ENCODE measurements around the gene RNF223.
A peak's percentile ranks its signal among the peaks of the same experiment; 100 is the strongest.
"Not testable (repeated sequence)": the region's sequence is repeated elsewhere in the genome, so short reads cannot be mapped to it uniquely, and the experiment has no call there.

RNF223 gene

DNA sequence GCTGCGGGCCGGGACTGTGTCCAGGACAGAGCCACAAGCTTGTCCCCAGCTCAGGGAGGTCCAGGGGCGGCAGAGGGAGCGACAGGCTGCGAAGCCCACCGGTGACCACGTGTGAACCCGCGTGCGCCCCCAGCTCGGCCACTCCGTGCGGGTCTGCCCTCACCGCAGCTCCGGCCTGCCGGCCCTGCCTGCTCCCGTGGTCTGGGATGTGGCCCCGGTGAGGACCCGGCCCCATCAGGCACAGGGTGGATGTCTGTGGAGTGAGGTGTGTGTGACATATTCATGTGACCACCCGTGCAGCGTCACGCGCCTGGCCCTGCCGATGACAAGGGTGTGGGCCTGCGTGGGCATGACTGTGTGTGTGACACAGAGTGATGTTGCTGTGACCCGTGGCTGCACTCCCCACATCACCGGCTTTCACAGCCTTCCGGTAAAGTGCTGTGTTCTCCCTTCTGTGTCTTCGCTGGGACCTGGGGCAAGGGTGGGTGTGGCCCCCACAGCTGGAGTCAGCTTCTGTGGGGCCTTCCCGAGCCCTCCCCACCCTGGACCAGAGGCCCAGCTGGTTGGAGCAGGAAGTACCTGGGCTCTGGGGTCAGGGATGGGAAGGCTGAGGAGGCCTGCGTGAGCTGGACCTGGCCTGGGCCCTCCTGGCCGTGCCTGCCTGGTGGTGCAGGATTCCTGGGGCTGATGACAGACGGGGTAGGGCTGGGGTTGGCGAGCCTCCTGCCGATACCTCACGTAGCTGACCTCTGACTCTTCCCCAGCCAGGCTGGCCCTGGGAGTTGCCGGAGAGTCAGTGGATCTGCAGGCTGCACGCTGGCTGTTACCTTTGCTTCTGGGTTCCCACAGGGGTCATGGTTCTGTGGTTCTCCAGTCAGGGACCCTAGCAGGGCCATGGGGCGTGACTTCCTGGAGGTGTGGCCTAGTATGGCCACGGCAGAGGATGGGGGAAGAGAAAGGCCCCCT lies 4.1 kb downstream of the RNF223 start:
- no peak for DNase-seq

DNA sequence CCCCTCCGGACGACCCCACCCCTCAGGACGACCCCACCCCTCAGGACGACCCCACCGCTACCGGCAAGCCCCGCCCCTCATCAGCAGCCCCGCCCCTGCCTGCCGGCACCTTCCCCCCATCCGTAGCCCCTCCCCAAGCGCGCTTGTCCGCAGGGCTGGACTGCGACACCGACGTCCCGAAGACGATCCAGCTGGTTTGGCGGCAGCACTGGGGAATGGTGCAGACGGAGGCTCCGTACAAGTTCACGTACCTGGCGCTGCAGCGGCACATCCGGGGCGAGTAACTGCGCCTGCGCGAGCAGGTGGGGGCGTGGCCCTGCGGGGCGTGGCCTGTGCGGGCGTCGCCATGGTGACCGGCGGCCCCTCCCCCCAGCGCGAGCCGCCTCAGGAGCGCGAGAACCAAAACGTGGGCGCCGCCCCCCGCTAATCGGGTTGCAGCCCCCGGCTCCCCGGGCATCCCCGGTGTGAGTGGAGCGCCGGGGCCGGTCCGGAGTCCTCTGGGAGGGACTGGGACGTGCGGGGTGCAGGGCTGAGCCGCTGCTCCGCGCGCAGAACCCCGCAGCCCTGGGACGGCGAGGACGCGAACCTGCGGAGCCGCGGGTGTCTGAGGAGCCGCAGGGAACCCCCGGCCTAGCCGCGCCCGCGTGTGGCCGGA lies 4.9 kb downstream of the RNF223 start:
- peak; percentile 24 for DNase-seq

- DNase-seq = no peak
Observed at GRCh38 chr1:1068517-1069055, 5.5 kb downstream of the RNF223 start.

GRCh38 chr1:1067860-1068516 lies 6.1 kb downstream of the RNF223 start:
- no peak for DNase-seq

GRCh38 chr1:1067284-1067859 lies 6.7 kb downstream of the RNF223 start:
- DNase-seq = no peak

GRCh38 chr1:1066403-1067283 lies 7.5 kb downstream of the RNF223 start:
- no peak for DNase-seq

- not testable (repeated sequence) for DNase-seq
Observed at GRCh38 chr1:1065940-1066304, 8.2 kb downstream of the RNF223 start.

- DNase-seq = no peak
Observed at GRCh38 chr1:1065265-1065939, 8.7 kb downstream of the RNF223 start.

GRCh38 chr1:1063945-1064831 lies 9.9 kb downstream of the RNF223 start:
- DNase-seq = peak; percentile 12

GRCh38 chr1:1063261-1063944 lies 10.7 kb downstream of the RNF223 start:
- DNase-seq = no peak

DNA sequence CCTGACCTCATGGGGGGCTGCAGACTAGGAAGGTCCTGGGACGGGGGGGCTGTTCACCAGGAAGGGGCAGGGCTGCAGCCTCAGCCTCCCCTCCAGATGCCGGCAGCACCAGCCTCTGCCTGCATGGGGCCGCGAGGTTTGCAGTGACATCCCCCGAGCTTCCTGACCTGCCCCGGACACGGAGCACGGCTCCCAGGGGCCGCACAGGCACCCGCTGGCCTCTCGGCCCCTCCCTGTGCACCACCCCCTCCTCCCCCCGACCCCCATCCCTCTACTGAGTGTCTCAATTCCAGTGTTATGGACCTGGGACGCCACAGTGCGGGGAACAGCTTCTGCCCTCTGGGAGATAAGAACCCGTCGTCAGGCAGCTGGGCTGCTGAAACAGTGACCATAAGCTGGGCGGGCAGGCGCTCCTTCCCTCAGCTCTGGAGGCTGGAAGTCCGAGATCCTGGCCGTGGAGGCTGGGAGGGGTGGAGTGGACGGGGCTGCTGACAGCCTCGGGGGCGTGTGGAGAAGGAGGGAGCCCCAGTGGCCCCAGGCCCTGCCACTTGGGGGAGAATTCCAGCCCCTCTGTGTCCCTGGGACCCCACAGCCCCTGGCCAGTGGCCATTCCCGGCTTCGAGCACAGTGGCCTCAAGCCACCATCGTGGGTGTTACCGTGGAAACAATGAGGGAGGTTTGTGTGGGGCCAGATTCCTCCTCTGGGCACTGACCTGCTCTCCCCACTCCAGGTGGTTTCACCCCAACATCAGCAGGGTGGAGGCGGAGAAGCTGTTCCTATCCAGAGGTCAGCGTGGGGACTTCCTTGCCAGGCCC lies 11.6 kb downstream of the RNF223 start:
- no peak for DNase-seq

DNA sequence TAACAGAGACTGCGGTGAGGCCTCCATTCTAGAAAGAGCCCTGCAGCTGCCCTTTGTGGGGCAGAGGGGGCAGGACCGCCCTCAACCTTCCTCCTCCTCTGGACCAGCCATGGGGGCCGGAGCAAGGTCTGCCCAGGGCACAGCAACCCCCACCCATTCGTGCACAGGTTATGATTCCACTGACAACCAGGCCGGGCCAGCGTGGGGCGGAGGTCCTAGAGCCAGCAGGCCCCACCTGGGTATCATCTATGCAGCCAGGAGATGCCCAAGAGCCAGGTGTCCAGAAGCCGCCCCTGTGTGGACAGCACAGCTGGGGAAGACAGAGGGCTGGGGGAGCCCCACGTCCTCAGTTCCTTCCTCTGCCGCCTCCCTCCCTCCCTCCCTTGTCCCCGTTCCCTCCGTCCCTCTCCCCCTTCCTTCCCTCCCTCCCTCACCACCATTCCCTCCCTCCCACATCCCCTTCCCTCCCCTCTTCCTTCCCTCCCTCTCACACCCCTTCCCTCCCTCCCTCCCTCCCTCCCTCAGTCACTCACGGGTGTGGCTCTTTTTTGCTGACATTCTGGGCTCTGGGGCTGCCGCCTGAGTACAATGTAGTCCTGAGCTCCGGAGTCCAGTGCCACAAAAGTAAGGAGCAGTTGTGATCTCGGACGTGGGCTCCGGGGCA lies 12.3 kb downstream of the RNF223 start:
- no peak for DNase-seq

GRCh38 chr1:1060281-1061000 lies 13.7 kb downstream of the RNF223 start:
- no peak for DNase-seq

DNA sequence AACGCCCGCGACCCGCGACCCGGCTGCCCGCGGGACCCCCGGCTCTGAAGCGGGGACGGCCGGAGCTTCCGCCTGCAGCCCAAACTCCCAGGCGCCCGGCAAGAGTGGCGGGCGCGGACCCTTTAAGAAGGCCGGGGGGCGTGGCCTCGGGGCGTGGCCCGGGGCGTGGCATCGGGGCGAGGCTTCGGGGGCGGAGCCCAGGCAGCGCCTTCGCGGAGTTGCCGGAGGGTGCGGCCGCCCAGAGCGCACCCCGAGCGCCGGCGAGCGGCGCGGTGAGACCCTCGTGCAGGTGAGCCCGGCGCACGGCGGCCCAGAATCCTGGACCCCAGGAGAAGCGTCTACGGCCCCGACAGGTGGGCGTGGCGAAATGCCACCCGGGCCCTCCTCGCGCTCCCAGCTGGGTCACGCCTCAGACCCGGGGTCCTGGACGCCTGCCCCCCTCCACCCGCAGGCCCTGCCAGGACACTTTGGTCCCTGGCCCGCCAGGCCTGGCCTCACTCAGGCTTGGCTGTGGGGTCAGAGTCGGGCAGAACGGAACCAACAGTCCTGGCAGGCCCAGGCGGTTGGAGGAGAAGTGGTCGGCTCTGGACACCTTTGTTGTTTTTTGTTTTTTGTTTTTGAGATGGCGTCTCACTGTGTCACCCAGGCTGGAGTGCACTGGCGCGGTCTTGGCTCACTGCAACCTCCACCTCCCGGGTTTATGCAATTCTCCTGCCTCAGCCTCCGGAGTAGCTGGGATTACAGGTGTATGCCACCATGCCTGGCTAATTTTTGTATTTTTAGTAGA lies 14.4 kb downstream of the RNF223 start:
- DNase-seq = peak; percentile 47

GRCh38 chr1:1058921-1059493 lies 15.1 kb downstream of the RNF223 start:
- DNase-seq = no peak
